ENCODE measurements around the gene RBBP5.

The RBBP5 gene

GRCh38 chr1:205043866-205044265 is 77.9 kb downstream of the RBBP5 start:
- H2BK120ac ChIP-seq (ENCODE audit: low read depth, low read length), result no peak overlapping the region
- H3K36me3 ChIP-seq (ENCODE audit: control insufficient read depth in 1 of 2, insufficient read depth in 2 of 2, low read depth in 1 of 2, low read length in 2 of 2), result no peaks in the 10 kb centered on the region
- WGBS, result 64% methylated on average over 1 of the region's 4 CpGs

GRCh38 chr1:205042911-205043806 is 78.6 kb downstream of the RBBP5 start, which contains the start of gene CNTN2:
Gene CNTN2, plus strand, starts transcription at chr1:205043212. Its CDS starts 9,974 bp downstream, at chr1:205053186.
- no peak within 1 kb of the TSS for H3K18ac ChIP-seq (ENCODE audit: low read depth in 1 of 2, low read length in 2 of 2)
- no peak within 1 kb of the TSS for H2BK5ac ChIP-seq (ENCODE audit: low read depth, low read length, poor library complexity, severe bottlenecking)
- WGBS, result 20% methylated on average over 49 of the region's 53 CpGs
- no peak within 1 kb of the TSS for H2AK5ac ChIP-seq (ENCODE audit: low read length, severe bottlenecking)
- H3K9me3 ChIP-seq (ENCODE audit: control insufficient read depth, low read length), result no peaks in the 10 kb centered on the region
- H3K79me1 ChIP-seq (replicated peaks; ENCODE audit: low read length, poor library complexity, severe bottlenecking), result no peaks in the 10 kb centered on the region
- no peak within 1 kb of the TSS for H2BK15ac ChIP-seq (ENCODE audit: low read depth, poor library complexity, severe bottlenecking)
- no peak within 1 kb of the TSS for H2BK12ac ChIP-seq (ENCODE audit: low read length in 2 of 2)
- H3K14ac ChIP-seq (ENCODE audit: low read length in 2 of 2), result no peak within 1 kb of the TSS
- no peak within 1 kb of the TSS for H2BK120ac ChIP-seq (ENCODE audit: low read depth, low read length)
- no peak within 1 kb of the TSS for H2AFZ ChIP-seq (ENCODE audit: low read depth, low read length)
- H3K4me1 ChIP-seq (ENCODE audit: control insufficient read depth, insufficient read depth, low read depth, low read length), result no peaks in the 10 kb centered on the region
- no peak within 1 kb of the TSS for H4K8ac ChIP-seq (ENCODE audit: low read length)
- H3K36me3 ChIP-seq (ENCODE audit: control insufficient read depth in 1 of 2, insufficient read depth in 2 of 2, low read depth in 1 of 2, low read length in 2 of 2), result no peaks in the 10 kb centered on the region
- H3K4ac ChIP-seq (ENCODE audit: low read depth in 1 of 2, low read length in 2 of 2), result no peak within 1 kb of the TSS
- H3K23ac ChIP-seq (ENCODE audit: low read length in 2 of 2), result no peak within 1 kb of the TSS
- H3K4me3 ChIP-seq (ENCODE audit: insufficient read depth in 1 of 2, low read depth in 1 of 2, low read length in 2 of 2), result no peak within 1 kb of the TSS
- no peak within 1 kb of the TSS for H3K4me2 ChIP-seq (ENCODE audit: low read length, poor library complexity, severe bottlenecking)
- peaks cover 92 to 96% of the 10 kb centered on the region in 2 experiments for H3K27me3 ChIP-seq (ENCODE audit: control insufficient read depth in 1 of 2, insufficient read depth in 1 of 2, low read length in 2 of 2)
- DNase-seq, result no peak
- H3K9ac ChIP-seq (ENCODE audit: low read length), result no peak within 1 kb of the TSS
- H4K91ac ChIP-seq (ENCODE audit: low read length), result no peak within 1 kb of the TSS
- H3K27ac ChIP-seq (ENCODE audit: low read length, poor library complexity, severe bottlenecking), result no peak within 1 kb of the TSS

More at GRCh38 chr1:205043866-205044265, 77.9 kb downstream of the RBBP5 start:
- H4K91ac ChIP-seq (ENCODE audit: low read length), result no peak overlapping the region
- H3K4me3 ChIP-seq (ENCODE audit: insufficient read depth in 1 of 2, low read depth in 1 of 2, low read length in 2 of 2), result no peak overlapping the region
- no peak overlapping the region for H2AK5ac ChIP-seq (ENCODE audit: low read length, severe bottlenecking)
- no peaks in the 10 kb centered on the region for H3K9me3 ChIP-seq (ENCODE audit: control insufficient read depth, low read length)
- no peak overlapping the region for H2BK12ac ChIP-seq (ENCODE audit: low read length in 2 of 2)
- no peak overlapping the region for H2AFZ ChIP-seq (ENCODE audit: low read depth, low read length)
- H3K23ac ChIP-seq (ENCODE audit: low read length in 2 of 2), result no peak overlapping the region
- no peak overlapping the region for H3K27ac ChIP-seq (ENCODE audit: low read length, poor library complexity, severe bottlenecking)
- H3K4me1 ChIP-seq (ENCODE audit: control insufficient read depth, insufficient read depth, low read depth, low read length), result no peaks in the 10 kb centered on the region
- no peak overlapping the region for H3K4me2 ChIP-seq (ENCODE audit: low read length, poor library complexity, severe bottlenecking)
- no peak overlapping the region for H2BK5ac ChIP-seq (ENCODE audit: low read depth, low read length, poor library complexity, severe bottlenecking)
- H3K18ac ChIP-seq (ENCODE audit: low read depth in 1 of 2, low read length in 2 of 2), result no peak overlapping the region
- H3K27me3 ChIP-seq (ENCODE audit: control insufficient read depth in 1 of 2, insufficient read depth in 1 of 2, low read length in 2 of 2), result peaks cover 91 to 97% of the 10 kb centered on the region in 2 experiments
- no peak overlapping the region for H4K8ac ChIP-seq (ENCODE audit: low read length)
- no peak overlapping the region for H2BK15ac ChIP-seq (ENCODE audit: low read depth, poor library complexity, severe bottlenecking)
- no peak overlapping the region for H3K9ac ChIP-seq (ENCODE audit: low read length)
- no peaks in the 10 kb centered on the region for H3K79me1 ChIP-seq (replicated peaks; ENCODE audit: low read length, poor library complexity, severe bottlenecking)
- H3K4ac ChIP-seq (ENCODE audit: low read depth in 1 of 2, low read length in 2 of 2), result no peak overlapping the region
- H3K14ac ChIP-seq (ENCODE audit: low read length in 2 of 2), result no peak overlapping the region
- DNase-seq, result no peak

- Histone ChIP-seq H3K4ac (ENCODE audit: low read depth in 1 of 2, low read length in 2 of 2) (no peak overlapping the region), H3K27ac (ENCODE audit: low read length, poor library complexity, severe bottlenecking) (no peak overlapping the region), H3K14ac (ENCODE audit: low read length in 2 of 2) (no peak overlapping the region), H3K23ac (ENCODE audit: low read length in 2 of 2) (no peak overlapping the region), H3K79me1 (replicated peaks; ENCODE audit: low read length, poor library complexity, severe bottlenecking) (no peaks in the 10 kb centered on the region), H3K9me3 (ENCODE audit: control insufficient read depth, low read length) (no peaks in the 10 kb centered on the region), H3K9ac (ENCODE audit: low read length) (no peak overlapping the region), H3K4me3 (ENCODE audit: insufficient read depth in 1 of 2, low read depth in 1 of 2, low read length in 2 of 2) (no peak overlapping the region), H2BK15ac (ENCODE audit: low read depth, poor library complexity, severe bottlenecking) (no peak overlapping the region), H3K4me1 (ENCODE audit: control insufficient read depth, insufficient read depth, low read depth, low read length) (no peaks in the 10 kb centered on the region), H3K18ac (ENCODE audit: low read depth in 1 of 2, low read length in 2 of 2) (no peak overlapping the region), H3K36me3 (ENCODE audit: control insufficient read depth in 1 of 2, insufficient read depth in 2 of 2, low read depth in 1 of 2, low read length in 2 of 2) (no peaks in the 10 kb centered on the region), H3K27me3 (ENCODE audit: control insufficient read depth in 1 of 2, insufficient read depth in 1 of 2, low read length in 2 of 2) (peaks cover 90 to 95% of the 10 kb centered on the region in 2 experiments), H2AK5ac (ENCODE audit: low read length, severe bottlenecking) (no peak overlapping the region), H4K91ac (ENCODE audit: low read length) (no peak overlapping the region), H2BK5ac (ENCODE audit: low read depth, low read length, poor library complexity, severe bottlenecking) (no peak overlapping the region), H2BK120ac (ENCODE audit: low read depth, low read length) (no peak overlapping the region), H3K4me2 (ENCODE audit: low read length, poor library complexity, severe bottlenecking) (no peak overlapping the region), H2BK12ac (ENCODE audit: low read length in 2 of 2) (no peak overlapping the region), H2AFZ (ENCODE audit: low read depth, low read length) (no peak overlapping the region), H4K8ac (ENCODE audit: low read length) (no peak overlapping the region)
- WGBS, result 79% methylated on average over 11 of the region's 16 CpGs
- no peak for DNase-seq
Observed at GRCh38 chr1:205041998-205042910, 79.5 kb downstream of the RBBP5 start.
